ENCODE data around the gene SLC1A5.
A peak's percentile ranks its signal among the peaks of the same experiment; 100 is the strongest.
"Not testable (repeated sequence)": the region's sequence is repeated elsewhere in the genome, so short reads cannot be mapped to it uniquely, and the experiment has no call there.

SLC1A5 gene

GRCh38 chr19:46788262-46788967 is at the start of gene SLC1A5:
Gene SLC1A5, minus strand, starts transcription at chr19:46788594. Its CDS starts 629 bp downstream, at chr19:46787965.
- peak; percentile 99 for DNase-seq

GRCh38 chr19:46838160-46838559 is 49.8 kb upstream of the SLC1A5 start:
- no peak for DNase-seq

GRCh38 chr19:46834984-46835383 is 46.6 kb upstream of the SLC1A5 start:
- DNase-seq, result no peak

- no peak for DNase-seq
Observed at GRCh38 chr19:46834121-46834520, 45.7 kb upstream of the SLC1A5 start.

- DNase-seq, result no peak
Observed at GRCh38 chr19:46830864-46831263, 42.5 kb upstream of the SLC1A5 start.

- peak; percentile 45 for DNase-seq
Observed at GRCh38 chr19:46828484-46828883, 40.1 kb upstream of the SLC1A5 start.

- no peak for DNase-seq
Observed at GRCh38 chr19:46825731-46826055, 37.3 kb upstream of the SLC1A5 start.

GRCh38 chr19:46824890-46825730 is 36.7 kb upstream of the SLC1A5 start:
- DNase-seq, result no peak

GRCh38 chr19:46823049-46823448 is 34.7 kb upstream of the SLC1A5 start:
- no peak for DNase-seq

- DNase-seq, result not testable (repeated sequence)
Observed at GRCh38 chr19:46822410-46822787, 34.0 kb upstream of the SLC1A5 start.

- peak; percentile 63 for DNase-seq
Observed at GRCh38 chr19:46821512-46822409, 33.4 kb upstream of the SLC1A5 start.

GRCh38 chr19:46818812-46819211 is 30.4 kb upstream of the SLC1A5 start:
- no peak for DNase-seq

- no peak for DNase-seq
Observed at GRCh38 chr19:46815833-46816627, 27.6 kb upstream of the SLC1A5 start.

GRCh38 chr19:46813839-46814358 is 25.5 kb upstream of the SLC1A5 start:
- no peak for DNase-seq

GRCh38 chr19:46812977-46813838 is 24.8 kb upstream of the SLC1A5 start:
- DNase-seq, result no peak

GRCh38 chr19:46809534-46810272 is 21.3 kb upstream of the SLC1A5 start:
- DNase-seq, result no peak

- DNase-seq, result no peak
Observed at GRCh38 chr19:46806656-46807055, 18.3 kb upstream of the SLC1A5 start.

GRCh38 chr19:46804432-46804831 is 16.0 kb upstream of the SLC1A5 start:
- not testable (repeated sequence) for DNase-seq

- no peak for DNase-seq
Observed at GRCh38 chr19:46803555-46803954, 15.2 kb upstream of the SLC1A5 start.

- no peak for DNase-seq
Observed at GRCh38 chr19:46802152-46802551, 13.8 kb upstream of the SLC1A5 start.
